Smooth muscle cell (in vitro differentiated cells): ENCODE data around the gene LRP1B. TPM values are rescaled to one million over a fixed set of nuclear protein-coding genes. Genes with fewer than 3 reads are reported as not detected.
"Not testable (repeated sequence)": the region's sequence is repeated elsewhere in the genome, so short reads cannot be mapped to it uniquely, and the experiment has no call there.

Source experiments
- DNase-seq: peaks from one replicate; lab custom pipeline; 2025; ENCODE audit not compliant: unreplicated experiment; lab: John Stamatoyannopoulos, UW
- H2AFZ ChIP-seq: fragments of 200-600 bp; sonication (generic); 2 replicates; pipeline ENCODE4 v1.6.0; 2016; ENCODE audit warnings: antibody characterized with exemption, low read depth, mild to moderate bottlenecking
- H3F3A ChIP-seq: fragments of 200-600 bp; sonication (generic); 2 replicates; pipeline ENCODE4 v1.6.0; 2017; ENCODE audit warnings: antibody characterized with exemption, low read depth
- H3K27ac ChIP-seq: fragments of 200-600 bp; sonication (generic); 2 replicates; pipeline ENCODE4 v1.5.1; 2016; ENCODE audit warnings: low read depth, mild to moderate bottlenecking
- H3K27me3 ChIP-seq: fragments of 200-600 bp; sonication (generic); 2 replicates; pipeline ENCODE4 v1.6.1; 2016; ENCODE audit warnings: low read depth, mild to moderate bottlenecking
- H3K36me3 ChIP-seq: fragments of 200-600 bp; sonication (generic); 2 replicates; pipeline ENCODE4 v1.5.1; 2016; ENCODE audit warnings: low read depth
- H3K4me1 ChIP-seq: fragments of 200-600 bp; sonication (generic); 2 replicates; pipeline ENCODE4 v1.5.1; 2016; ENCODE audit warnings: low read depth
- H3K4me2 ChIP-seq: fragments of 200-600 bp; sonication (generic); 2 replicates; pipeline ENCODE4 v1.6.0; 2016; ENCODE audit warnings: mild to moderate bottlenecking
- H3K4me3 ChIP-seq: fragments of 200-600 bp; sonication (generic); 2 replicates; pipeline ENCODE4 v1.5.1; 2016; ENCODE audit warnings: mild to moderate bottlenecking
- H3K79me2 ChIP-seq: fragments of 200-600 bp; sonication (generic); 2 replicates; pipeline ENCODE4 v1.6.0; 2016; ENCODE audit warnings: low read depth, mild to moderate bottlenecking
- H3K9ac ChIP-seq: fragments of 200-600 bp; sonication (generic); 2 replicates; pipeline ENCODE4 v1.6.0; 2016; ENCODE audit warnings: low read depth
- H3K9me3 ChIP-seq: fragments of 200-600 bp; sonication (generic); replicated peaks from 2 replicates; pipeline ENCODE4 v1.5.1; 2016; ENCODE audit warnings: low read depth
- H4K20me1 ChIP-seq: fragments of 200-600 bp; sonication (generic); 2 replicates; pipeline ENCODE4 v1.6.0; 2016; ENCODE audit warnings: low read depth
- WGBS: methylation state at CpG from one replicate; pipeline ENCODE4 v1.1.7; 2016; ENCODE audit warnings: low lambda C conversion rate; 5-methylcytosine and 5-hydroxymethylcytosine counted together
- polyA plus RNA-seq: library from polyadenylated mRNA; unstranded; fragments of >200 nt; fragmentation: Nextera tagmentation; extraction: Ambion mirVana; gene quantifications from 2 replicates; pipeline ENCODE4 v1.2.1, GENCODE V29; 2016
- total RNA-seq: library from RNA; depleted of rRNA; stranded (reverse); fragments of >200 nt; gene quantifications from 2 replicates; pipeline ENCODE4 v1.2.3, GENCODE V29; 2014
- TF ChIP-seq, protein P1 (sequence below): fragments of 200-600 bp; sonication (generic); IDR thresholded peaks from 2 replicates; pipeline ENCODE4 v1.5.1; 2017; ENCODE audit warnings: borderline replicate concordance, mild to moderate bottlenecking, antibody characterized with exemption; ENCODE audit not compliant: insufficient read depth, poor library complexity, severe bottlenecking

The LRP1B gene
- total and polyA plus RNA-seq, 2 experiments from 2014 or later: 0.08 to 2.9 TPM

- Histone ChIP-seq H4K20me1 (no peaks in the 10 kb centered on the region), H3K79me2 (no peaks in the 10 kb centered on the region), H3K4me2 (no peak overlapping the region), H3K4me1 (no peaks in the 10 kb centered on the region), H3K9me3 (no peaks in the 10 kb centered on the region), H2AFZ (no peak overlapping the region), H3K27me3 (no peaks in the 10 kb centered on the region), H3K9ac (no peak overlapping the region), H3K4me3 (no peak overlapping the region), H3K36me3 (no peaks in the 10 kb centered on the region), H3K27ac (no peak overlapping the region), H3F3A (no peaks in the 10 kb centered on the region)
- no peak for DNase-seq
- TF ChIP-seq, protein P1, sequence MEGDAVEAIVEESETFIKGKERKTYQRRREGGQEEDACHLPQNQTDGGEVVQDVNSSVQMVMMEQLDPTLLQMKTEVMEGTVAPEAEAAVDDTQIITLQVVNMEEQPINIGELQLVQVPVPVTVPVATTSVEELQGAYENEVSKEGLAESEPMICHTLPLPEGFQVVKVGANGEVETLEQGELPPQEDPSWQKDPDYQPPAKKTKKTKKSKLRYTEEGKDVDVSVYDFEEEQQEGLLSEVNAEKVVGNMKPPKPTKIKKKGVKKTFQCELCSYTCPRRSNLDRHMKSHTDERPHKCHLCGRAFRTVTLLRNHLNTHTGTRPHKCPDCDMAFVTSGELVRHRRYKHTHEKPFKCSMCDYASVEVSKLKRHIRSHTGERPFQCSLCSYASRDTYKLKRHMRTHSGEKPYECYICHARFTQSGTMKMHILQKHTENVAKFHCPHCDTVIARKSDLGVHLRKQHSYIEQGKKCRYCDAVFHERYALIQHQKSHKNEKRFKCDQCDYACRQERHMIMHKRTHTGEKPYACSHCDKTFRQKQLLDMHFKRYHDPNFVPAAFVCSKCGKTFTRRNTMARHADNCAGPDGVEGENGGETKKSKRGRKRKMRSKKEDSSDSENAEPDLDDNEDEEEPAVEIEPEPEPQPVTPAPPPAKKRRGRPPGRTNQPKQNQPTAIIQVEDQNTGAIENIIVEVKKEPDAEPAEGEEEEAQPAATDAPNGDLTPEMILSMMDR: no peak
- WGBS: 60% methylated on average over 4 of the region's 4 CpGs
Measured at GRCh38 chr2:140348826-140349225, 1782.0 kb downstream of the LRP1B start.

DNA sequence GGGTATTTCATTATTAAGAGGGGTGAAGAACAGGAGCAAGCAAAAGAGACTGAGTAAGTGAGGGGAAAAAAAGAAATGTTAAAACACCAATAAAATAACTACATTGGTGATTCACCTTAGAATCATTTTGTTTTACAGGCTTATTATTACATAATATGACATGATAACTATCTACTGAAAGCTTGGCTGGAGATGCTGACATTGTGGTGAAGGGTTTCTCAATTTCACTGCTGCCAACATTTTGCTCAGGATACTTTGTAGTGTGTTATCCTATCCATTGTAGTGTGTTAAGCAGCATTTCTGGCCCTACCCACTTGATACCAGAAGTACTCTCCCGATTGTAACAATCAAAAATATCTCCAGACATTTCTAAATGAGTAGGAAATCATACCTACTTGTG is 1786.0 kb downstream of the LRP1B start:
- Histone ChIP-seq H3K36me3 (no peaks in the 10 kb centered on the region), H3K27ac (no peak overlapping the region), H2AFZ (no peak overlapping the region), H3K4me3 (no peak overlapping the region), H3K4me2 (no peak overlapping the region), H3K27me3 (no peaks in the 10 kb centered on the region), H3K9ac (no peak overlapping the region), H3K9me3 (no peaks in the 10 kb centered on the region), H3K79me2 (no peaks in the 10 kb centered on the region), H4K20me1 (no peaks in the 10 kb centered on the region), H3K4me1 (no peaks in the 10 kb centered on the region), H3F3A (no peaks in the 10 kb centered on the region)
- 50% methylated on average over 1 of the region's 1 CpG for WGBS
- DNase-seq: no peak
- TF ChIP-seq, protein P1: no peak

DNA sequence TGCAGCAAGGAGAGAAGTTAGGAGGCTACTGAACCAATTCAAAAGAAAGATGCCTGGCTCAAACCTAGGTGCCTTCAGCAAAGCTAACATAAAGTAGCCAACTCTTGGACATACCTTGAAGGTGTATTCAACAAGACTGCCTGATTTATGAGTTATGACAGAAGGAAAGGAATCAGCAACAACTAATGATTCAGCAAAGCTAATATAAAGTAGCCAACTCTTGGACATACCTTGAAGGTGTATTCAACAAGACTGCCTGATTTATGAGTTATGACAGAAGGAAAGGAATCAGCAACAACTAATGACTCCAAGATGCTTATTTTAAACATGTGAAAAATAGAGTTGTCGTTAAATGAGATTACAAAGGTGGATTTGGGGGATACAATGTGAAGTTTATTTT is 1786.5 kb downstream of the LRP1B start:
- H3K4me3 ChIP-seq, DNase-seq, H3F3A ChIP-seq, H3K36me3 ChIP-seq, H3K27me3 ChIP-seq, H2AFZ ChIP-seq, H3K4me2 ChIP-seq, H3K79me2 ChIP-seq, H4K20me1 ChIP-seq, H3K4me1 ChIP-seq, H3K27ac ChIP-seq, H3K9me3 ChIP-seq, H3K9ac ChIP-seq: not testable (repeated sequence)
- 87% methylated on average over 1 of the region's 1 CpG for WGBS

GRCh38 chr2:140338795-140339194 is 1792.0 kb downstream of the LRP1B start:
- no peaks in the 10 kb centered on the region for H4K20me1 ChIP-seq
- no peaks in the 10 kb centered on the region for H3F3A ChIP-seq
- no peak overlapping the region for H3K4me3 ChIP-seq
- H2AFZ ChIP-seq: no peak overlapping the region
- no peak for DNase-seq
- TF ChIP-seq, protein P1: no peak
- no peaks in the 10 kb centered on the region for H3K4me1 ChIP-seq
- H3K4me2 ChIP-seq: no peak overlapping the region
- H3K27me3 ChIP-seq: no peaks in the 10 kb centered on the region
- H3K9ac ChIP-seq: no peak overlapping the region
- 69% methylated on average over 1 of the region's 1 CpG for WGBS
- no peak overlapping the region for H3K27ac ChIP-seq
- H3K9me3 ChIP-seq: no peaks in the 10 kb centered on the region
- H3K36me3 ChIP-seq: no peaks in the 10 kb centered on the region
- no peaks in the 10 kb centered on the region for H3K79me2 ChIP-seq
